Measurements from ENCODE around the gene ATP5PB. TPM values are rescaled to one million over a fixed set of nuclear protein-coding genes. Genes with fewer than 3 reads are reported as not detected.
A peak's percentile ranks its signal among the peaks of the same experiment; 100 is the strongest.

The ATP5PB gene
- polyA plus RNA-seq, 1 donor from 2014 or later, result 597 TPM

GRCh38 chr1:111507411-111508201 lies 58.3 kb downstream of the ATP5PB start:
- Histone ChIP-seq H3K9ac (ENCODE audit: low read length) (peak overlapping the region; percentile 49), H3K4me2 (ENCODE audit: low read length) (no peak overlapping the region), H3K4me3 (ENCODE audit: low read length) (peak overlapping the region; percentile 62), H3F3A (ENCODE audit: insufficient read depth, low read length, poor library complexity, severe bottlenecking) (no peaks in the 10 kb centered on the region), H3K36me3 (ENCODE audit: insufficient read depth, low read length) (no peaks in the 10 kb centered on the region), H3K9me3 (ENCODE audit: low read length) (no peaks in the 10 kb centered on the region), H3K27me3 (ENCODE audit: insufficient read depth, low read depth, low read length) (no peaks in the 10 kb centered on the region), H3K9me2 (ENCODE audit: insufficient read depth, low read length) (no peaks in the 10 kb centered on the region), H3K27ac (ENCODE audit: low read length) (peak overlapping the region; percentile 26), H4K20me1 (ENCODE audit: insufficient read depth) (no peaks in the 10 kb centered on the region), H3K79me2 (replicated peaks; ENCODE audit: insufficient read depth, low read length) (no peaks in the 10 kb centered on the region), H2AFZ (ENCODE audit: low read depth, low read length) (peak overlapping the region; percentile 21)
- TF ChIP-seq, protein P1, sequence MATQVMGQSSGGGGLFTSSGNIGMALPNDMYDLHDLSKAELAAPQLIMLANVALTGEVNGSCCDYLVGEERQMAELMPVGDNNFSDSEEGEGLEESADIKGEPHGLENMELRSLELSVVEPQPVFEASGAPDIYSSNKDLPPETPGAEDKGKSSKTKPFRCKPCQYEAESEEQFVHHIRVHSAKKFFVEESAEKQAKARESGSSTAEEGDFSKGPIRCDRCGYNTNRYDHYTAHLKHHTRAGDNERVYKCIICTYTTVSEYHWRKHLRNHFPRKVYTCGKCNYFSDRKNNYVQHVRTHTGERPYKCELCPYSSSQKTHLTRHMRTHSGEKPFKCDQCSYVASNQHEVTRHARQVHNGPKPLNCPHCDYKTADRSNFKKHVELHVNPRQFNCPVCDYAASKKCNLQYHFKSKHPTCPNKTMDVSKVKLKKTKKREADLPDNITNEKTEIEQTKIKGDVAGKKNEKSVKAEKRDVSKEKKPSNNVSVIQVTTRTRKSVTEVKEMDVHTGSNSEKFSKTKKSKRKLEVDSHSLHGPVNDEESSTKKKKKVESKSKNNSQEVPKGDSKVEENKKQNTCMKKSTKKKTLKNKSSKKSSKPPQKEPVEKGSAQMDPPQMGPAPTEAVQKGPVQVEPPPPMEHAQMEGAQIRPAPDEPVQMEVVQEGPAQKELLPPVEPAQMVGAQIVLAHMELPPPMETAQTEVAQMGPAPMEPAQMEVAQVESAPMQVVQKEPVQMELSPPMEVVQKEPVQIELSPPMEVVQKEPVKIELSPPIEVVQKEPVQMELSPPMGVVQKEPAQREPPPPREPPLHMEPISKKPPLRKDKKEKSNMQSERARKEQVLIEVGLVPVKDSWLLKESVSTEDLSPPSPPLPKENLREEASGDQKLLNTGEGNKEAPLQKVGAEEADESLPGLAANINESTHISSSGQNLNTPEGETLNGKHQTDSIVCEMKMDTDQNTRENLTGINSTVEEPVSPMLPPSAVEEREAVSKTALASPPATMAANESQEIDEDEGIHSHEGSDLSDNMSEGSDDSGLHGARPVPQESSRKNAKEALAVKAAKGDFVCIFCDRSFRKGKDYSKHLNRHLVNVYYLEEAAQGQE (IDR thresholded peaks at IDR 0.05; ENCODE audit: borderline replicate concordance), result no peak

GRCh38 chr1:111509997-111510375 lies 60.7 kb downstream of the ATP5PB start:
- no peak overlapping the region for H3K27ac ChIP-seq (ENCODE audit: low read length)
- no peak overlapping the region for H3K9ac ChIP-seq (ENCODE audit: low read length)

More at GRCh38 chr1:111509997-111510375, 60.7 kb downstream of the ATP5PB start:
- Histone ChIP-seq H3F3A (ENCODE audit: insufficient read depth, low read length, poor library complexity, severe bottlenecking) (no peaks in the 10 kb centered on the region), H3K9me2 (ENCODE audit: insufficient read depth, low read length) (no peaks in the 10 kb centered on the region), H3K36me3 (ENCODE audit: insufficient read depth, low read length) (no peaks in the 10 kb centered on the region), H3K9me3 (ENCODE audit: low read length) (no peaks in the 10 kb centered on the region), H3K4me2 (ENCODE audit: low read length) (no peak overlapping the region), H4K20me1 (ENCODE audit: insufficient read depth) (no peaks in the 10 kb centered on the region), H3K4me3 (ENCODE audit: low read length) (no peak overlapping the region), H2AFZ (ENCODE audit: low read depth, low read length) (no peak overlapping the region), H3K79me2 (replicated peaks; ENCODE audit: insufficient read depth, low read length) (no peaks in the 10 kb centered on the region), H3K27me3 (ENCODE audit: insufficient read depth, low read depth, low read length) (no peaks in the 10 kb centered on the region)
- TF ChIP-seq MXI1 (conservative IDR thresholded peaks at IDR 0.05; ENCODE audit: poor library complexity, severe bottlenecking), result no peak
- TF ChIP-seq TAF1 (IDR thresholded peaks at IDR 0.05; ENCODE audit: low read depth), result no peak
- TF ChIP-seq POLR2AphosphoS5 (IDR thresholded peaks at IDR 0.05), result no peak
- TF ChIP-seq EZH2 (IDR thresholded peaks at IDR 0.05; ENCODE audit: borderline replicate concordance, insufficient read depth, low read length, poor library complexity, severe bottlenecking), result no peak
- TF ChIP-seq RAD21 (conservative IDR thresholded peaks at IDR 0.05), result no peak
- TF ChIP-seq, protein P2, sequence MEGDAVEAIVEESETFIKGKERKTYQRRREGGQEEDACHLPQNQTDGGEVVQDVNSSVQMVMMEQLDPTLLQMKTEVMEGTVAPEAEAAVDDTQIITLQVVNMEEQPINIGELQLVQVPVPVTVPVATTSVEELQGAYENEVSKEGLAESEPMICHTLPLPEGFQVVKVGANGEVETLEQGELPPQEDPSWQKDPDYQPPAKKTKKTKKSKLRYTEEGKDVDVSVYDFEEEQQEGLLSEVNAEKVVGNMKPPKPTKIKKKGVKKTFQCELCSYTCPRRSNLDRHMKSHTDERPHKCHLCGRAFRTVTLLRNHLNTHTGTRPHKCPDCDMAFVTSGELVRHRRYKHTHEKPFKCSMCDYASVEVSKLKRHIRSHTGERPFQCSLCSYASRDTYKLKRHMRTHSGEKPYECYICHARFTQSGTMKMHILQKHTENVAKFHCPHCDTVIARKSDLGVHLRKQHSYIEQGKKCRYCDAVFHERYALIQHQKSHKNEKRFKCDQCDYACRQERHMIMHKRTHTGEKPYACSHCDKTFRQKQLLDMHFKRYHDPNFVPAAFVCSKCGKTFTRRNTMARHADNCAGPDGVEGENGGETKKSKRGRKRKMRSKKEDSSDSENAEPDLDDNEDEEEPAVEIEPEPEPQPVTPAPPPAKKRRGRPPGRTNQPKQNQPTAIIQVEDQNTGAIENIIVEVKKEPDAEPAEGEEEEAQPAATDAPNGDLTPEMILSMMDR (IDR thresholded peaks at IDR 0.05; ENCODE audit: poor library complexity, severe bottlenecking), result no peak
- TF ChIP-seq, protein P1 (IDR thresholded peaks at IDR 0.05; ENCODE audit: borderline replicate concordance), result no peak
- TF ChIP-seq SMC3 (conservative IDR thresholded peaks at IDR 0.05; ENCODE audit: poor library complexity), result no peak
- no peak for TF ChIP-seq EP300 (conservative IDR thresholded peaks at IDR 0.05; ENCODE audit: poor library complexity, severe bottlenecking)
